A549 treated with dexamethasone at 1 μM for 4 hours (cell line): Measurements from ENCODE around the gene CHODL. TPM values are rescaled to one million over a fixed set of nuclear protein-coding genes. Genes with fewer than 3 reads are reported as not detected.

Experiments used
- total RNA-seq: library from RNA; stranded (reverse); fragments of 200-300 nt; extraction: Qiagen RNA extraction; gene quantifications from 5 replicates; pipeline ENCODE4 v1.2.3, GENCODE V29; 2022

CHODL gene, protein sequence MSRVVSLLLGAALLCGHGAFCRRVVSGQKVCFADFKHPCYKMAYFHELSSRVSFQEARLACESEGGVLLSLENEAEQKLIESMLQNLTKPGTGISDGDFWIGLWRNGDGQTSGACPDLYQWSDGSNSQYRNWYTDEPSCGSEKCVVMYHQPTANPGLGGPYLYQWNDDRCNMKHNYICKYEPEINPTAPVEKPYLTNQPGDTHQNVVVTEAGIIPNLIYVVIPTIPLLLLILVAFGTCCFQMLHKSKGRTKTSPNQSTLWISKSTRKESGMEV
- total RNA-seq: 0.03 TPM in 1 of 5 replicates, not detected in the others

DNA sequence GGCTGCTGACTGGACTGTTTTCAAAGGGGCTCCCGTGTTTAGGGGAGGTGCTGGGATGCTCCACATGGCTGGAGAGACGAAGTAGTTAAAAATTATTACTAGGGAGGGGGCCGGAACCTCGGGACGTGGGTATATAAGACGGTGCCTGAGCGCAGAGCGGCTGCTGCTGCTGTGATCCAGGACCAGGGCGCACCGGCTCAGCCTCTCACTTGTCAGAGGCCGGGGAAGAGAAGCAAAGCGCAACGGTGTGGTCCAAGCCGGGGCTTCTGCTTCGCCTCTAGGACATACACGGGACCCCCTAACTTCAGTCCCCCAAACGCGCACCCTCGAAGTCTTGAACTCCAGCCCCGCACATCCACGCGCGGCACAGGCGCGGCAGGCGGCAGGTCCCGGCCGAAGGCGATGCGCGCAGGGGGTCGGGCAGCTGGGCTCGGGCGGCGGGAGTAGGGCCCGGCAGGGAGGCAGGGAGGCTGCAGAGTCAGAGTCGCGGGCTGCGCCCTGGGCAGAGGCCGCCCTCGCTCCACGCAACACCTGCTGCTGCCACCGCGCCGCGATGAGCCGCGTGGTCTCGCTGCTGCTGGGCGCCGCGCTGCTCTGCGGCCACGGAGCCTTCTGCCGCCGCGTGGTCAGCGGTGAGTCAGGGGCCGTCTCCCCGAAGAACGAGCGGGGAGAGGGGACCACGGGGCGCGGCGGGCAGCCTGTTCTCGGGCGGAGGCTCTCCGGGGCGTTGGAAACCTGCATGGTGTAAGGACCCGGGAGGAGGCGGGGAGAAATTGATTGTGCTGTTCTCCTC is at the start of gene CHODL:
TSS of gene CHODL (plus strand) at position 163 of the 793 bp plus-strand sequence. CDS start at position 554, 391 bp downstream.

Other genes with a start within 250 kb of the CHODL start
- not detected in 5 replicates for gene TMPRSS15, start 159.0 kb downstream of the CHODL start, total RNA-seq